Measurements from ENCODE around the gene KRT7.

KRT7 gene

GRCh38 chr12:52232674-52233461 lies at the start of gene KRT7:
KRT7 (plus strand) TSS chr12:52233243; CDS start chr12:52233297, 54 bp downstream.
- DNase-seq = no peak

DNA sequence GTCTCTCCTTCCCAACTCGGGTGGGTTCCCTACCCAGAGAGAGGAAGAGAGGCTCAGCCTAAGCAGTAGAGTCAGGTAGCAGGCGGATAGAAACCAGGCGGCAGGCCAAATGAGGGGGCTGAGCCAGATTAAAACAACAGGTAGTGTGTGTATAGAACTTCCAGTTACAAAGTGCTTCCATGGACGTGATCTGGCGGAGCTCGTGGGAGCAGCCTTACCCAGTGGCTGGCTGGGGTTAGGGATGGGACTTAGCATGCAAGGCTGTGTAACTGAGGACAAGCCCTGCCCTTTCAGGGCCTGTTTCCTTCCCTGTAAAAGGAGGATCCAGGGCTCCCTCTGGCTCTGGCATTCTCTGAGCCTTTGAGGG lies 49.5 kb upstream of the KRT7 start:
- no peak for DNase-seq

DNA sequence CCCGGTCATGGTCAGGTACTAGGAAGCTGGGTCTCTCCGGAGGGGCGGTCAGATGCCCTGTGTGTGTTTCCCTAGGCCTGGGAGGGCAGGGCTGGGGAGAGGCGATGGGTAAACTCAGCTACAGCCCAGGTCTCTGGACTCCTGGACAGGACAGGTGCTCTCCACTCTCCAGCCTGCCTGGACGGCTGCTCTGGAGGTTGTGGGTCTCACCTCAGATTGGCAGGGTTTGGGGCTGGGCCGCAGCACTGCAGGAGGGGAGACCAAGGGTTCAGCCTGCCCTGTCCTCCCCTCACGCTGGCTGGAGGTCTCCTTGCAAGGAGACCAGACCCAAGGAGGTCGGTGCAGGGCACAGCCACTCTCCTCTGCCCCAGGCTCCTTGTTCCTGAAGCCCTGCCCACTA lies 49.1 kb upstream of the KRT7 start:
- no peak for DNase-seq

GRCh38 chr12:52184813-52185212 lies 48.2 kb upstream of the KRT7 start:
- DNase-seq = no peak

DNA sequence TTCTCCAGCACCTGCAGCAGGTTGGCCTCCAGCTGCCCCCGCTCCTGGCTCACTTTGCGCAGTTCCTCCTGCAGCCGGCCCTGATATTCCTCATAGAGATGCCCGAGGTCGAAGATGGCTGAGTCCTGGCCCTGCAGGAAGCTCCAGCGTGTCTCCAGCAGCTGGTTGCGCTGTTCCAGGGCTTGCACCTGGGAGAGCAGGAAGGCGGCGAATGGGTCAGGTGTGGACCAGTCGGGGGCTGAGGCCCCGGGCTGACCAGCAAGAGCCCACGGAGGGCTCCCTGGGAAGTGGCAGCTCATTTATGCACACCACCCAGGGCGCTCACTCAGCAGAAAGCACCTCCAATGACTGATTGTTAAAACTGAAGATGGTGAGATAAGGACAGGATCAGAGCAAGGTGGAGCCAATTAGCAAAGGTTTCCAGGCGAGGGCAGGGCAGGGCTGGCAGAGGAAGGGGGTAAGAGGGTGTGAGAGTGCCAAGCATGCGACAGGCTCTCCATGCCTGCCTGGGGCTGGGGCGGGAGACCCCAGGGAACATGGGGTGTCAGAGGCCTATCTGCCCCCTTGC lies 47.6 kb upstream of the KRT7 start:
- no peak for DNase-seq

GRCh38 chr12:52186118-52186840 lies 46.8 kb upstream of the KRT7 start:
- no peak for DNase-seq

DNA sequence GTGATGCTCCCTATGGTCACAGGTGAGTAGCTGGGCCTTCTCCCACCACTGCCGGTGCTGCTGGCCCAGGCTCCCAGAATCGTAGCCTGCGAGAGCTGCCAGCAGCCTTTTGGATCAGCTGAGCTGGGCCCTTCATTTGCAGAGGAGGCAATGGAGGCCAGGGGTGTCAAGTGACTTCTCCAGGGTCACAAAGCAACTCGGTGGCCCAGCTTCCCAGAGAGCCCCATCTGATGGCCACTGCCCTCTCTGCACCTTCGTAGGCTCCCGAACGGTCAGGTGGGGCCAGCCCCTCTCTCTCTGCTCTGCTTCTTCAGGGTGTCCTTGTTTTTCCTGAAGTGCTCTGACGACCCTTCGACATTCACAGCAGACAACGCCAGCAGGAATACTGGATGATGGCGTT lies 45.8 kb upstream of the KRT7 start:
- no peak for DNase-seq

- DNase-seq = no peak
These were observed 45.4 kb upstream of the KRT7 start for GRCh38 chr12:52187640-52188039.

- DNase-seq = no peak
These were observed 44.4 kb upstream of the KRT7 start for GRCh38 chr12:52188658-52189057.

DNA sequence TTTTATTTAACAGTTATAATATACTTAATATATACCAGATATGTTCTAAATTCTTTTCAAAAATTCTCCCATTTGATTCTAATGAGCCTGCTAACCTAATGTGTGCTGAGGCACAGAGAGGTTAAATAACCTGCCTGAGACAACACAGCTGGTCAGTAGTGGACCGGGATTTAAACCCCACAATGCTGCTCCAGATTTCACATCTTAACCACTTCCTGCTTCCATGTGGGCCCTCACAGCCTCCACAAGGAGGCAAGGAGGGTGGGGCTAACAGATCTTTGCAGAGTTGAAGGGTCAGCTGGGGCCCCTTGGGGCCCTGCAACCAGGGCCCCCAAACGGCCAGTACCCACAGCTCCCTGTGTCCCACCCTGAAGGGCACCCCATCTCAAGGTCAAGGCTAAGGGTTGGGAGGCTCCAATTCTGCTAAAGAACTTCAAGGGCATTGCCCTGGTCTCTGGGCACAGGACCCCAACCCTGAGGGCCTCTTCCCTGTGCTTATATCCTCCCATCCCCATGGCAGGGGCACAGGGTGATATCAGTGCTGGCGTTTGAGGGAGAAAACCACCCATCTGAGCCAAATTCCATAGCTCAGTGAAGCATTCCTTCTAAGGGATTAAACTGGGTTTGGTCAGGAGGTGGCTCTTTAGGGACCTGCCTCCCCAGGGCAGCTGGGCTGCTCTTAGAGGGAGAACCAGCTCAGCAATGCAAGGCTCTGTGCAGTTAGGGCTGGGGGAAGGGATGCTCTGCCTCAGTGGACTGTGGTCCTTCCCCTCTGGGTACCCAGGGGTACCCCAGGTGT lies 43.5 kb upstream of the KRT7 start:
- no peak for DNase-seq

- DNase-seq = no peak
These were observed 41.9 kb upstream of the KRT7 start for GRCh38 chr12:52190860-52191729.

DNA sequence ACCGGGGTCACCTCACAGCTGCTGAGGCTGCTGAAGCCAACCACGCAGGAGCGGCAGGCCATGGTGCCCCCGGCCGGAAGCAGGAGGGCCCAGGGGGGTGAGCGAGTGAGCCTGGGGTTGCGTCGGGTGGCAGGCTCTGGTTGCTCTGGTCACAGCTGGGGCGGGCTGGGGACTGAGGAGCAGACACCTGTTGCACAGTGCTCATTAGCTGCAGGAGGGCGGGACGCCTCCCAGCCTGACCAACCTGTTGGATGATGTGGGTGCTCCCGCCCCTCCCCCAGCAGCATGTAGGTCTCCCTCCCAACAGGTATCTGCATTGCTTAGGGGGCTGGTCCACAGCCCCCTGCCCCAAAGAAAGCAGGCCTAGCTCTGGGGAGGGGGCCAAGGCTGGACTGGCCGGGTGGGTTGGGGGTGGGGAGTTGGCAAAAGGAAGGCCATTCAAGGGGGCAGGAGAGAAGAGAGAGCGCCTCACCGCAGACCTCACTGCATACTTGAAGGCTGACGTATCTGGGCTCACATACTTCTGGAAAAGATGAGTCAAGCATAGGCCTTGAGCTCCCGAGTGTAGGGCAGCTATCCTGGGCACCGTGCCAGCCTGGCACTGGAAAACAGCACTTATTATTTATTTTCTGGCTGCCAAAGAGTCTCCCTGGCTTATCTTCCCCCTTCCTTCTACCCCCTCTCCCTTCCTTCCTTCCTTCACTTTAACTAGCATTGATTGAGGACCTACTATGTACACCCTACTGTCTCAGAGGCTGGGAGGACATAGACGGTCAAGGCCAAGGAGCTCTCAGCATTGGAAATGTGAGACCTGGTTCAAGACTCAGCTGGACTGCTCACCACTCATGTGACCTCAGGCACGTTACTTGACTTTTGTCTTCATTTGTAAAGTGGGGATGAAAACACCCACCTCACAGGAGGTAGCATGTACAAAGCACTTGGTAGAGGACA lies 40.9 kb upstream of the KRT7 start, which contains the start of gene KRT80:
Gene KRT80, minus strand, starts transcription at position 174 of the 951 bp plus-strand sequence. Its CDS starts 112 bp downstream, at position 62.
- DNase-seq = peak in 1 of 2 donors; percentile 26

GRCh38 chr12:52193532-52193931 lies 39.5 kb upstream of the KRT7 start:
- no peak for DNase-seq

DNA sequence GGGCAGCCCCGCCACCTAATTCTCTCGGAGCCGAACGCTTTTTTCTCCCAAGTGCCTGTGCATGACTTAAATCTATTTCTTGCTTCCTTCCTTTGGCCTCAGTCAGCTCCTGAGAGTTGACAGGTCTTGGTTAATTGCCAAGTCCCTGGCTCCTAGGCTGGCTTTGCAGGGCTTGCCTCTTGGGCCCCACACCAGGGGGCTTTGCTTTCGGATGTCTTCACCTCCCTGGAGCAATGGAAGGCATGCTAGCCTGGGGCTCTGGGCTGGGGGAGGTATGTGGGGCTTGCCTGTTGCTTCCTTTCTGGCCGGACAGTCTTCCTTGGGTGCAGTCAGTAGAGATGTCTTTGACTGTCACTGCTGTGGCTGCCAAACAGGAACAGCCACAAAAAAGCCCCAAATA lies 39.1 kb upstream of the KRT7 start:
- no peak for DNase-seq

DNA sequence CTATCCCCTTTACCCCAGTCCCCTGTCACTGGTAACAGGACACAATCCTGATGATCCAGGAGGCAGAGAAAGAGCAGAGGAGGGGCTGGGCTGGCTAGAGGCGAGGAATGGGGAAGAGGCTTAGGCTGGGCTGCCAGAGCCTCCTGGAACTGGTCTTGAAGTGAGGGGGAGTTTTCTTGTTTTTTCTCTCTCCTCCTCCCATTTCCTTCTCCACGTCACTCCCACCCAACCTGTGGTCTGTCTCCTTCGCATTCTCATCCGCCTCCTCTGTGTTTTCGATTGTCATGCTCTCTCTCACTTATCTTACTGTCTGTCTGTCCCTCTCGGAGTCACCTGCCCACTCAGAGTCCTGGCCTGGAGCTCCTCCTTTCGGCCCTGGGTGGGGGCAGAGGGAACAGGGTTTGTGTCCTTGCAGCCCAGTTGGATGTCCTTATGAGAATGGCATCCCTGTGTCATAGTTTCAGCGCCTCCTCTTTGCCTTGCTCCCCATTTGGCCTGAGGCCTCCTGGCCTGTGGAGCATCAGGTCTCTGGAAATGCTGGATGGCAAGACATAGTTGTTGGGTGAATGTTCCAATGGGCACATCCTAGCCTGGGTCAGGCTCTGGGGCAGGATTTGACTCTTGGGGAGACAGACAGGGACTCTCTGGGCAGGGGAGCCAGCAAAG lies 37.8 kb upstream of the KRT7 start:
- no peak for DNase-seq

DNA sequence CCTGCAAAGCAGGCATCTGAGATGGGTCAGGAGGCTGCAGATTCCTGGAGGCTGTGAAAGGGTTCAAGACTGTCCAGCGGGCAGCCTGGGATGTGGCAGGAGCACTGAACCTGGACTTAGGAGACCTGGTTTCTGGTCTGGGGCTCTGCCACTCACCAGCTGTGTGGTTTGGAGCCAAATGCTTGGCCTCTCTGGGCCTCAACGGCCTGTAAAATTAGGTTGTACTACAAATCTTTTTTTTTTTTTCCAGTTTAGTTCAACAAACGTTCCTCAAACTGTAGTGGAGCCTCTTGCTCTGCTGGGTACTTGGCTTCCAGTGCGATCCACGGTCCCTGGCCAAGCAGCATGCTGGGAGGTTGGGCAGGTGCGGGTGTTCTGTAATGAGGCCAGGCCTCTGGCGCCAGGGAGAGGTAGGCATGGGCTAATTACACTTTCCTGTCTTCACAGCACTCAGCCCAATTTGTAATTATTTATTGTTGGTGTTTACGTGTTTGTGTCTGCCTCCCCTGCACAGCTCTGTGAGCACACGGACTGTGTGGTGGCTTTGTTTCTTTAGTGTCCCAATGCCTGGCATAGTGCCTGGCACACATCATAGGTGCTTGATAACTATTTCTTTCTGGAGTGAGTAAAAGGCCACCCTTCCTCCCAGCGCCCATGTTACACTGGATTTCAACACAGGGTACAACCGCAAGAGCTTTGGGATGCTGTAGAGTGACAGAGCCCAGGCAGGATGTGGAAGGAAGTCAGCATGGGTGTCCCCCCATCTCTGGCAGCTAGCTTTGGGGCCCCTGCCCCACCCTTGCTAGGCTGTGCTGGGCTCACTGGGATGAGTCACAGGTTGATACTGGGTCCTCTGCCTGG lies 35.4 kb upstream of the KRT7 start:
- no peak for DNase-seq

GRCh38 chr12:52198454-52199215 lies 34.4 kb upstream of the KRT7 start:
- DNase-seq = peak in 1 of 2 donors; percentile 23

GRCh38 chr12:52199294-52199919 lies 33.6 kb upstream of the KRT7 start:
- no peak for DNase-seq

Measured in hippocampal formation (tissue), 2 donors.